IPS-18a (cell line): Measurements from ENCODE around the gene KLF15.
"Not testable (repeated sequence)": the region's sequence is repeated elsewhere in the genome, so short reads cannot be mapped to it uniquely, and the experiment has no call there.

ENCODE experiments used
- H3K27ac ChIP-seq: one replicate; pipeline ENCODE4 v1.5.1; 2013; ENCODE audit warnings: low read length
- H3K27me3 ChIP-seq: one replicate; pipeline ENCODE4 v1.6.1; 2013; ENCODE audit warnings: mild to moderate bottlenecking, low read length; ENCODE audit not compliant: control insufficient read depth, insufficient read depth
- H3K36me3 ChIP-seq: one replicate; pipeline ENCODE4 v1.6.1; 2013; ENCODE audit warnings: low read depth, low read length; ENCODE audit not compliant: control insufficient read depth
- H3K4me1 ChIP-seq: one replicate; pipeline ENCODE4 v1.6.1; 2013; ENCODE audit warnings: low read depth, low read length; ENCODE audit not compliant: control insufficient read depth
- H3K4me3 ChIP-seq: one replicate; pipeline ENCODE4 v1.5.1; 2013; ENCODE audit warnings: low read length
- H3K9ac ChIP-seq: one replicate; pipeline ENCODE4 v1.6.1; 2013; ENCODE audit warnings: mild to moderate bottlenecking, low read length, moderate library complexity
- H3K9me3 ChIP-seq: one replicate; pipeline ENCODE4 v1.6.1; 2013; ENCODE audit warnings: low read depth, low read length; ENCODE audit not compliant: control insufficient read depth

The KLF15 gene

DNA sequence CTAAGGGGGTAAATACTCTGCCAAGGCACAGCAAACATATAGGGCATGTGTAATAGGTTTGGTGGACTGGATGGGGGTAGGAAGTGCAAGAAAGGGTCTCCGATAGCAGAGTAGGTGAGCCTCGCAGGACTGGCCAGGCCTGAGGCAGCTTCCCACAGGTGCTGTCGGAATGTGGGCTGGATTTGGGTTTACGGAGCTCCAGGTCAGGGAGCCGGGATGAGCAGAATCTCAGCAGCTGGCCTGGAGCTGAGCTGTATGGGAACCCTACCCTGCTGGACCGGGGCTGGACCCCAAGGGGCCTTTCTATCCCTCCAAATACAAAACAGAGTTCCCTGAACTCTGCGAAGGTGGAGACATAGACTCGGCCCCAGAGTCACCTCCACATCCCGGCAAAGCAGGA lies 15.0 kb downstream of the KLF15 start:
- H3K9ac ChIP-seq: no peak overlapping the region
- H3K9me3 ChIP-seq: no peaks in the 10 kb centered on the region
- no peaks in the 10 kb centered on the region for H3K36me3 ChIP-seq
- H3K4me3 ChIP-seq: no peak overlapping the region
- no peak overlapping the region for H3K27ac ChIP-seq
- no peaks in the 10 kb centered on the region for H3K27me3 ChIP-seq
- peaks cover 3% of the 10 kb centered on the region for H3K4me1 ChIP-seq

- H3K9ac ChIP-seq: no peak overlapping the region
- H3K27ac ChIP-seq: no peak overlapping the region
- H3K4me3 ChIP-seq: no peak overlapping the region
- peaks cover 3% of the 10 kb centered on the region for H3K4me1 ChIP-seq
- no peaks in the 10 kb centered on the region for H3K27me3 ChIP-seq
- no peaks in the 10 kb centered on the region for H3K36me3 ChIP-seq
- H3K9me3 ChIP-seq: no peaks in the 10 kb centered on the region
These were observed 15.5 kb downstream of the KLF15 start for GRCh38 chr3:126341755-126342150.

DNA sequence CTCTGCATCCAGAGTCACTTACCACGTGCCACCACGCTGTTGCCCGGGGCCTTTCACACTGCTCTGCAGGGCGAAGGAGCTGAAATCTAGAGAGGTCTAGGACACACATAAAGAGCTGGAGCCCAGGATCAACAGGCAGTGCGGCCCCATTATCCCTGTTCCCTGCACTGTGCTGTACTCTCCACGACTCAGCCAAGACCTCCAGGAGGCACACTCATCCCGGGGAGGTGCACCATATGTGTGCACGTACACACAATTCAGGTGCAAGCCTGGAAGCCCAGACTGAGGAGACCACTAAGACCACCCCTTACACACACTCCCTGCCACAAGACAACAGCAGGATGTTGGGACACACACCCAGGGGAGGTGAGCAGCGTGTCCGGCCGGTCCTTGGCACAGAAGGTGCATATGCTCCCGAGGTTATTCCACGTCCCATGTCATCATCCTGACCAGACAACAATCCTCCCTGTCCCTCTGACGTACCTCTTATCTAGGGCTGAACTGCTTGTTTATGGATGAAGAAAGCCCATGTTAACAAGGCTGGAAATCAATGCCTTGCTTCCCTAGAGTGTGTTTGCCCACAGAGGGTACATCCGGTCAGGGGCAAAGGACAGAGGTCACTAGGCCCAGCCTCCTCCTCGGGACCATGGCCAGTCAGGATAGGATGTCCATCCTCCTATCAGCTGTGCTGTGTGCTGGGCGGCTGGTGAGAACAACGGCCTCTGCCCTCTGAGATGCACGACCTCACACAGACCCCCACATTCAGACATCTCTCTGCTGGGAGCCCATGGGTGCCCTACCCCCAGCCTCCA lies 16.1 kb downstream of the KLF15 start:
- H3K9ac ChIP-seq: no peak overlapping the region
- no peaks in the 10 kb centered on the region for H3K9me3 ChIP-seq
- H3K4me1 ChIP-seq: peaks cover 3% of the 10 kb centered on the region
- H3K27ac ChIP-seq: no peak overlapping the region
- H3K27me3 ChIP-seq: no peaks in the 10 kb centered on the region
- H3K36me3 ChIP-seq: no peaks in the 10 kb centered on the region
- no peak overlapping the region for H3K4me3 ChIP-seq

GRCh38 chr3:126340596-126340942 lies 16.6 kb downstream of the KLF15 start:
- H3K4me1 ChIP-seq: peaks cover 3% of the 10 kb centered on the region
- no peaks in the 10 kb centered on the region for H3K9me3 ChIP-seq
- no peaks in the 10 kb centered on the region for H3K36me3 ChIP-seq
- no peaks in the 10 kb centered on the region for H3K27me3 ChIP-seq
- no peak overlapping the region for H3K4me3 ChIP-seq
- H3K27ac ChIP-seq: no peak overlapping the region
- H3K9ac ChIP-seq: no peak overlapping the region

- no peaks in the 10 kb centered on the region for H3K9me3 ChIP-seq
- no peak overlapping the region for H3K27ac ChIP-seq
- H3K4me1 ChIP-seq: peaks cover 3% of the 10 kb centered on the region
- H3K27me3 ChIP-seq: no peaks in the 10 kb centered on the region
- H3K4me3 ChIP-seq: no peak overlapping the region
- H3K36me3 ChIP-seq: no peaks in the 10 kb centered on the region
- H3K9ac ChIP-seq: no peak overlapping the region
These were observed 17.1 kb downstream of the KLF15 start for GRCh38 chr3:126340081-126340511.

GRCh38 chr3:126339466-126339865 lies 17.7 kb downstream of the KLF15 start:
- H3K36me3 ChIP-seq: no peaks in the 10 kb centered on the region
- H3K4me1 ChIP-seq: peaks cover 3% of the 10 kb centered on the region
- H3K27me3 ChIP-seq: no peaks in the 10 kb centered on the region
- H3K9me3 ChIP-seq: no peaks in the 10 kb centered on the region
- no peak overlapping the region for H3K27ac ChIP-seq
- no peak overlapping the region for H3K4me3 ChIP-seq
- no peak overlapping the region for H3K9ac ChIP-seq

DNA sequence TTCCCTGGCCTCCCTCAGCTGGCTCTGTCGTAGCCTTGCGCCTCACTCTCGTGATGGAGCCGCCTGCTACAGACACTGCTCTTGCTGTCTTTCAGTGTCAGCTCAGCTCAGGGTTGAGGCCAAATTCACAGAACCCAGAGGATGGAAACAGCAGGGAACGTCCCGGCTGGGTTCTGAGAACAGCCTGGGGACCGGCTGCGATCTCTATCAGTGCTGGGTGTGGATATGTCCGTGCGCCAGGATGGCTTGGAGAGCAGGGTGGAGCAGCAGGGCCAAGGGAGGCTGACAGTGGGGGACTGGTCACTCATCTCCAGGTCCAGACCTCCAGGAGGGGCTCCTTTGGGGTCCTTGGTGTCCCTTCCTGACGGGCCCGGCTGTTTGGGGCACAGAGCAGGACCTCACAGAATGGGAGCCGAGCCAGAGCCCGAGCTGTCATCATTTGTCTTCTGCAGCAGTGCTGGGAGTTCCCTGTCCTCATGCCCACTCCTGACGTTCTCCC lies 18.4 kb downstream of the KLF15 start:
- Histone ChIP-seq H3K9me3 (no peaks in the 10 kb centered on the region), H3K36me3 (no peaks in the 10 kb centered on the region), H3K4me3 (no peak overlapping the region), H3K9ac (no peak overlapping the region), H3K27ac (no peak overlapping the region), H3K4me1 (peaks cover 3% of the 10 kb centered on the region), H3K27me3 (no peaks in the 10 kb centered on the region)

GRCh38 chr3:126337980-126338651 lies 19.1 kb downstream of the KLF15 start:
- no peak overlapping the region for H3K4me3 ChIP-seq
- H3K36me3 ChIP-seq: no peaks in the 10 kb centered on the region
- H3K4me1 ChIP-seq: peaks cover 3% of the 10 kb centered on the region
- no peaks in the 10 kb centered on the region for H3K27me3 ChIP-seq
- H3K27ac ChIP-seq: no peak overlapping the region
- H3K9me3 ChIP-seq: no peaks in the 10 kb centered on the region
- no peak overlapping the region for H3K9ac ChIP-seq

GRCh38 chr3:126331812-126332336 lies 25.3 kb downstream of the KLF15 start:
- H3K36me3 ChIP-seq, H3K4me3 ChIP-seq, H3K27ac ChIP-seq, H3K27me3 ChIP-seq, H3K4me1 ChIP-seq, H3K9ac ChIP-seq: not testable (repeated sequence)
- H3K9me3 ChIP-seq: peaks cover 15% of the 10 kb centered on the region

- Histone ChIP-seq H3K27ac (no peak overlapping the region), H3K9me3 (peaks cover 15% of the 10 kb centered on the region), H3K4me1 (no peaks in the 10 kb centered on the region), H3K4me3 (no peak overlapping the region), H3K27me3 (no peaks in the 10 kb centered on the region), H3K36me3 (no peaks in the 10 kb centered on the region), H3K9ac (no peak overlapping the region)
These were observed 27.1 kb downstream of the KLF15 start for GRCh38 chr3:126329927-126330725.

DNA sequence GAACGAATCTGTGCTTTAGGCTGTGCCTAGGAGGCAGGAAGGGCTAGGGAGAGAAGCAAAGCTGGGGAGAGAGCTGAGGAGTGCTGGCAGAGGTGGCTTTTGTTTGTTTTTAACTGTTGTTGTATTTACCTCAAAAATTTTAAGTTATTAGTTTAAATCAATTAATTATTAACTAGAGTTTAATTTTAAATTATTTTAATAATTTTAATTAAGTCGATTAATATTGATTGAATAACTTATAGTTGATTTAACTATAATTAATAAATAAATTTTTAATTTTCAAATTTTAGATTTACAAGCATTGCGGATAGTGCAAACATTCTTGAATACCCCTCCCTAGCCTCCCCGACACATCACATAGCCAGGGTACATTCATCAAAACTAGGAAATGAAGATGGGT lies 30.6 kb downstream of the KLF15 start:
- H3K4me3 ChIP-seq: no peak overlapping the region
- no peak overlapping the region for H3K9ac ChIP-seq

More for the DNA sequence above, 30.6 kb downstream of the KLF15 start:
- no peak overlapping the region for H3K27ac ChIP-seq
- no peaks in the 10 kb centered on the region for H3K4me1 ChIP-seq
- H3K27me3 ChIP-seq: no peaks in the 10 kb centered on the region
- H3K36me3 ChIP-seq: no peaks in the 10 kb centered on the region
- H3K9me3 ChIP-seq: peaks cover 15% of the 10 kb centered on the region
